HuH-7 (cell line): ENCODE measurements around the gene HTR3B.
A peak's percentile ranks its signal among the peaks of the same experiment; 100 is the strongest.
"Not testable (repeated sequence)": the region's sequence is repeated elsewhere in the genome, so short reads cannot be mapped to it uniquely, and the experiment has no call there.

Source experiments
- DNase-seq: peaks from one replicate; pipeline ENCODE4 v3.0.0; 2011; ENCODE audit warnings: low spot score

Gene HTR3B

GRCh38 chr11:113884361-113884836 is 20.2 kb upstream of the HTR3B start:
- DNase-seq = no peak

- DNase-seq = no peak
Measured at GRCh38 chr11:113885897-113886296, 18.7 kb upstream of the HTR3B start.

- DNase-seq = no peak
Measured at GRCh38 chr11:113888848-113889247, 15.7 kb upstream of the HTR3B start.

GRCh38 chr11:113894421-113894996 is 10.1 kb upstream of the HTR3B start:
- DNase-seq = no peak

- no peak for DNase-seq
Measured at GRCh38 chr11:113895367-113896155, 9.0 kb upstream of the HTR3B start.

- peak; percentile 34 for DNase-seq
Measured at GRCh38 chr11:113896156-113896879, 8.3 kb upstream of the HTR3B start.

GRCh38 chr11:113901141-113901540 is 3.5 kb upstream of the HTR3B start:
- no peak for DNase-seq

- peak; percentile 55 for DNase-seq
Measured at GRCh38 chr11:113906038-113906437, 1.4 kb downstream of the HTR3B start.

- peak; percentile 36 for DNase-seq
Measured at GRCh38 chr11:113906516-113906915, 1.9 kb downstream of the HTR3B start.

GRCh38 chr11:113907152-113907551 is 2.6 kb downstream of the HTR3B start:
- no peak for DNase-seq

- DNase-seq = no peak
Measured at GRCh38 chr11:113907681-113908080, 3.1 kb downstream of the HTR3B start.

- no peak for DNase-seq
Measured at GRCh38 chr11:113908098-113908497, 3.5 kb downstream of the HTR3B start.

GRCh38 chr11:113911491-113911890 is 6.9 kb downstream of the HTR3B start:
- not testable (repeated sequence) for DNase-seq

- DNase-seq = no peak
Measured at GRCh38 chr11:113923572-113923971, 19.0 kb downstream of the HTR3B start.

GRCh38 chr11:113926273-113927197 is 21.9 kb downstream of the HTR3B start:
- DNase-seq = no peak

GRCh38 chr11:113928311-113928710 is 23.7 kb downstream of the HTR3B start:
- DNase-seq = no peak

GRCh38 chr11:113932788-113933187 is 28.2 kb downstream of the HTR3B start:
- DNase-seq = no peak

GRCh38 chr11:113934193-113934592 is 29.6 kb downstream of the HTR3B start:
- DNase-seq = not testable (repeated sequence)

- DNase-seq = no peak
Measured at GRCh38 chr11:113934761-113935160, 30.2 kb downstream of the HTR3B start.

- no peak for DNase-seq
Measured at GRCh38 chr11:113935858-113936257, 31.3 kb downstream of the HTR3B start.

- DNase-seq = no peak
Measured at GRCh38 chr11:113937918-113938317, 33.3 kb downstream of the HTR3B start.

- no peak for DNase-seq
Measured at GRCh38 chr11:113942256-113942655, 37.7 kb downstream of the HTR3B start.
